Osteocyte (in vitro differentiated cells): ENCODE measurements around the gene HINFP. TPM values are rescaled to one million over a fixed set of nuclear protein-coding genes. Genes with fewer than 3 reads are reported as not detected.
"Not testable (repeated sequence)": the region's sequence is repeated elsewhere in the genome, so short reads cannot be mapped to it uniquely, and the experiment has no call there.

Source experiments
- DNase-seq: peaks from one replicate; pipeline ENCODE4 v3.0.0; 2021; ENCODE audit warnings: mixed read lengths; ENCODE audit not compliant: unreplicated experiment; ENCODE audit errors: extremely low spot score
- H3K27ac Mint-ChIP-seq: one replicate; pipeline ENCODE4 v1.8.0; 2021; ENCODE audit warnings: mild to moderate bottlenecking, mixed read lengths; ENCODE audit not compliant: unreplicated experiment
- H3K27me3 Mint-ChIP-seq: one replicate; pipeline ENCODE4 v1.8.0; 2021; ENCODE audit warnings: mixed read lengths; ENCODE audit not compliant: unreplicated experiment
- H3K36me3 Mint-ChIP-seq: one replicate; pipeline ENCODE4 v1.8.0; 2021; ENCODE audit warnings: mixed read lengths; ENCODE audit not compliant: unreplicated experiment
- H3K4me1 Mint-ChIP-seq: one replicate; pipeline ENCODE4 v1.8.0; 2021; ENCODE audit warnings: mixed read lengths; ENCODE audit not compliant: unreplicated experiment
- H3K4me3 Mint-ChIP-seq: one replicate; pipeline ENCODE4 v1.8.0; 2021; ENCODE audit warnings: mild to moderate bottlenecking, moderate library complexity, mixed read lengths; ENCODE audit not compliant: unreplicated experiment
- H3K9me3 Mint-ChIP-seq: one replicate; pipeline ENCODE4 v1.8.0; 2021; ENCODE audit warnings: mixed read lengths; ENCODE audit not compliant: unreplicated experiment
- CTCF ChIP-seq: fragments of 200-600 bp; sonication (generic); IDR thresholded peaks from 2 replicates; pipeline ENCODE4 v1.5.0; 2021; ENCODE audit warnings: antibody characterized with exemption, mild to moderate bottlenecking, moderate library complexity
- total RNA-seq: library from RNA; stranded (reverse); gene quantifications from 2 replicates; pipeline ENCODE4 v1.2.1, GENCODE V29; 2021

HINFP gene
- total RNA-seq, 1 donor from 2014 or later = 26.1 TPM

GRCh38 chr11:119179342-119179741 lies 58.0 kb downstream of the HINFP start:
- Mint-ChIP-seq H3K9me3 (no peaks in the 10 kb centered on the region), H3K36me3 (peaks cover 5% of the 10 kb centered on the region), H3K27ac (no peak overlapping the region), H3K4me1 (peaks cover 9% of the 10 kb centered on the region), H3K4me3 (no peak overlapping the region), H3K27me3 (no peaks in the 10 kb centered on the region)
- TF ChIP-seq CTCF = no peak
- no peak for DNase-seq

GRCh38 chr11:119179983-119180382 lies 58.6 kb downstream of the HINFP start:
- H3K27me3 Mint-ChIP-seq = no peaks in the 10 kb centered on the region
- no peak overlapping the region for H3K27ac Mint-ChIP-seq
- no peak overlapping the region for H3K4me3 Mint-ChIP-seq
- peaks cover 5% of the 10 kb centered on the region for H3K36me3 Mint-ChIP-seq
- DNase-seq = no peak
- no peaks in the 10 kb centered on the region for H3K9me3 Mint-ChIP-seq
- no peak for TF ChIP-seq CTCF
- H3K4me1 Mint-ChIP-seq = peaks cover 9% of the 10 kb centered on the region

DNA sequence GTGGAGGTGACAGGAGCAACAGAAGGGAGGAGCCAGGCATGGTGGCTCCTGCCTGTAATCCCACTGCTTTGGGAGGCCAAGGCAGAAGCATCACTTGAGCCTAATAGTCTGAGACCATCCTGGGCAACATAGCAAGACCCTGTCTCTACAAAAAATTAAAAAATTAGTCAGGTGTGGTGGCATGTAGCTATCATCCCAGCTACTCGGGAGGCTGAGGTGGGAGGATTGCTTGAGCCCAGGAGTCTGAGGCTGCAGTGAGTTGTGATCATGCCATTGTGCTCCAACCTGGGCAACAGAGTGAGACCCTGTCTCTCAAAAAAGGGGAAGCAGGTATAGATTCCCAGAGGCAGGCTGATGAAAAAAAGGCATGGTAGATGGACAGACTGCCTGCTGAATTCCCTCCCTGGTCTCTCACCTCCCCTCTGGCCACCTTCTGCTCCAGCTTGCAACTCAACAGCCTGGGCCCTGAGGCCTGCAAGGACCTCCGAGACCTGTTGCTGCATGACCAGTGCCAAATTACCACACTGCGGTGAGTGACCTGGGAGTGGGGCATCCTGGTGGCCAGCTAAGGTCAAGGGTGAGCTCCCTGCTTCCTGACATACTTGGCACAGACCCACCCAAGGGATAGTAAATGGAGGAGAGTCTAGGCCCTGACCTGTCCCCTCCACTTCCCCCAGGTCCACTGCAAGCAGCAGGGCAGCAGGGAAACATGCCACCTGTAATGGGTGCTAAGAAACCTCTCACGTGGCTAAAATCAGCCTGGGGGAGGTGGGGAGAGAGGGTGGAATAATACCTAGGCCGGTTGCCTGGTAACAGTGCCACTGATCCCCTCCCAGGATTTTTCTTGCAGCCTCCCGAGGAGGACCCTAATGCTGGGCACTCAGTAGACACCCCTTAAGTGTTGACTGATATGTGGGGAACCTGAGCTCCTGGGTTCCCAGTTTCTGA lies 59.6 kb downstream of the HINFP start:
- no peak for TF ChIP-seq CTCF
- H3K27me3 Mint-ChIP-seq = peaks cover 3% of the 10 kb centered on the region
- no peak overlapping the region for H3K4me3 Mint-ChIP-seq
- no peak overlapping the region for H3K27ac Mint-ChIP-seq
- peaks cover 3% of the 10 kb centered on the region for H3K36me3 Mint-ChIP-seq
- no peak for DNase-seq
- H3K9me3 Mint-ChIP-seq = no peaks in the 10 kb centered on the region
- H3K4me1 Mint-ChIP-seq = peaks cover 9% of the 10 kb centered on the region

DNA sequence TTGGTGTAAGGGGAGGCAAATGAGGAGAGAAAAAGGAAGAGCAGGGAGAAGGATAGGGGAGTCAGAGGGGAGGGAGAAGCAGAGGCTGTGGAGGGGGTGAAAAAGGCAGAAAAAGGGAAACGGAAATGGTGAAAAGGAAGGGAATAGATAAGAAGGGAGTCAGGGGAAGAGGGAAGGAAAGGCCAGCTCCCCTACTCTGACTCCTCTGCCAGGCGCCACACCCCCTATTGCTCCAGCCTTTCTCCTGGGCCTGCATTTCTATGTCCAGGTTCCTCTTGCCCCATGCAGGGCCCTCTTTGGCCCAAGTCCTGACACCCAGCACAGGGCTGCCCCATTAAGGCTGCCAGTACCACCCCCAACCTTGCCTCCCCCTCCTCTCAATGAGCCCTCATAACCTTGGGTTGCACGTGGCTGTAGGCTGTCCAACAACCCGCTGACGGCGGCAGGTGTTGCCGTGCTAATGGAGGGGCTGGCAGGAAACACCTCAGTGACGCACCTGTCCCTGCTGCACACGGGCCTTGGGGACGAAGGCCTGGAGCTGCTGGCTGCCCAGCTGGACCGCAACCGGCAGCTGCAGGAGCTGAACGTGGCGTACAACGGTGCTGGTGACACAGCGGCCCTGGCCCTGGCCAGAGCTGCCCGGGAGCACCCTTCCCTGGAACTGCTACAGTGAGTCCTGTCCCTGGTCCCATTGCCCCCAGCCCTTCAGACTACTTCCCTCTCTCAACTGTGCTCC lies 60.5 kb downstream of the HINFP start:
- TF ChIP-seq CTCF = no peak
- no peak overlapping the region for H3K4me3 Mint-ChIP-seq
- H3K27me3 Mint-ChIP-seq = peaks cover 3% of the 10 kb centered on the region
- H3K27ac Mint-ChIP-seq = no peak overlapping the region
- H3K9me3 Mint-ChIP-seq = no peaks in the 10 kb centered on the region
- DNase-seq = no peak
- peaks cover 9% of the 10 kb centered on the region for H3K4me1 Mint-ChIP-seq
- H3K36me3 Mint-ChIP-seq = peaks cover 3% of the 10 kb centered on the region

DNA sequence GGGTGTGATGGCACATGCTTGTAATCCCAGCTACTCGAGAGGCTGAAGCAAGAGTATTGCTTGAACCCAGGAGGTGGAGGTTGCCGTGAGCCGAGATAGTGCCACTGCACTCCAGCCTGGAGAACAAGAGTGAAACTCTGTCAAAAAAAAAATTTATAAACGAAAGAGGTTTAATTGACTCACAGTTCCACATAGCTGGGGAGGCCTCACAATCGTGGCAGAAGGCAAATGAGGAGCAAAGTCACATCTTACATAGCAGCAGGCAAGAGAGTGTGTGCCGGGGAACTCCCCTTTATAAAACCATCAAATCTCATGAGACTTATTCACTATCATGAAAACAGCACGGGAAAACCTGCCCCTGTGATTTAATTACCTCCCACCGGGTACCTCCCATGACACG lies 63.0 kb downstream of the HINFP start:
- DNase-seq, H3K4me1 Mint-ChIP-seq, H3K9me3 Mint-ChIP-seq, H3K27ac Mint-ChIP-seq, H3K4me3 Mint-ChIP-seq, H3K27me3 Mint-ChIP-seq, H3K36me3 Mint-ChIP-seq: not testable (repeated sequence)

Other genes with a start within 250 kb of the HINFP start
- gene CXCR5, start 237.7 kb upstream of the HINFP start, total RNA-seq = not detected in 2 replicates
- gene BCL9L, start 195.7 kb upstream of the HINFP start, total RNA-seq = 115 and 122 TPM in 2 replicates
- gene UPK2, start 165.3 kb upstream of the HINFP start, total RNA-seq = 0.42 and 0.86 TPM in 2 replicates
- not detected in 2 replicates for gene FOXR1, start 149.8 kb upstream of the HINFP start, total RNA-seq
- gene CENATAC, start 123.4 kb upstream of the HINFP start, total RNA-seq = 31.6 and 32.7 TPM in 2 replicates
- gene RPS25, start 103.2 kb upstream of the HINFP start, total RNA-seq = 933 and 949 TPM in 2 replicates
- 71.4 and 75.3 TPM in 2 replicates for gene TRAPPC4, start 102.8 kb upstream of the HINFP start, total RNA-seq
- 15.6 and 16.3 TPM in 2 replicates for gene SLC37A4, start 90.7 kb upstream of the HINFP start, total RNA-seq
- gene HYOU1, start 64.4 kb upstream of the HINFP start, total RNA-seq = 168 TPM in 2 replicates
- 42.6 and 45.9 TPM in 2 replicates for gene VPS11, start 53.8 kb upstream of the HINFP start, total RNA-seq
- 15.7 and 18.6 TPM in 2 replicates for gene HMBS, start 36.7 kb upstream of the HINFP start, total RNA-seq
- 44.4 and 45.2 TPM in 2 replicates for gene DPAGT1, start 19.7 kb upstream of the HINFP start, total RNA-seq
- 10.9 and 11.7 TPM in 2 replicates for gene C2CD2L, start 14.2 kb upstream of the HINFP start, total RNA-seq
- 0.63 and 0.75 TPM in 2 replicates for gene ABCG4, start 27.5 kb downstream of the HINFP start, total RNA-seq
- 8.9 and 10.0 TPM in 2 replicates for gene NLRX1, start 47.1 kb downstream of the HINFP start, total RNA-seq
- not detected in 2 replicates for gene NHERF4, start 63.9 kb downstream of the HINFP start, total RNA-seq
- gene CBL, start 84.8 kb downstream of the HINFP start, total RNA-seq = 20.8 and 21.7 TPM in 2 replicates
- gene MCAM, start 195.6 kb downstream of the HINFP start, total RNA-seq = 74.8 and 74.9 TPM in 2 replicates
- gene RNF26, start 212.9 kb downstream of the HINFP start, total RNA-seq = 28.9 and 30.2 TPM in 2 replicates
- gene C1QTNF5, start 219.3 kb downstream of the HINFP start, total RNA-seq = 8.4 and 9.3 TPM in 2 replicates
- gene MFRP, start 225.1 kb downstream of the HINFP start, total RNA-seq = not detected in 2 replicates